Fibroblast of mammary gland (primary cell): ENCODE results near the gene GCNT2.

Experiments used
- DNase-seq: peaks from one replicate; pipeline ENCODE4 v3.0.0-alpha.2; 2010; ENCODE audit warnings: low read depth
- H3K4me3 ChIP-seq: 2 replicates; pipeline ENCODE4 v1.5.1; 2011; ENCODE audit warnings: low read depth, mild to moderate bottlenecking, low read length, moderate library complexity; ENCODE audit not compliant: control insufficient read depth
- TF ChIP-seq, protein P1 (sequence below): conservative IDR thresholded peaks from 2 replicates; pipeline ENCODE4 v1.5.1; 2011; ENCODE audit warnings: low read depth, low read length, inconsistent platforms; ENCODE audit not compliant: control insufficient read depth, insufficient read depth

GCNT2 gene

DNA sequence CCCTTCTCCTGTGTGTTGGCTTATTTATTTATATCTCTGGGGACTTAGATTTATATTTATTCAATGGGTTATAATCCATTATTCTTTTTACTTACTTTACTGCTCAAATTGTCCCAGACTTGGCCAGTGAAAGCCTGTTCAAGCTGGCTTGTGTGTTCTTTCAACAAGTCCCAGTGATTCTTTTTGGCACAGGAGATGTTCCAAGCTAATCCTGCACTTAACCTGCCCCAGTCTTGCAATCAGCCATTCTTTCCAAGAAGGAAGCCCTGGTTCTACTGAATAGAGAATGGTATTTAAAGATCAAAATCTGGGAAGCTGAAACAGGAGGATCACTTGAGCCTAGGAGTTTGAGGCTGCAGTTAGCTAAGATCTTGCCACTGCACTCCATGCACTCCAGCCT lies 26.7 kb downstream of the GCNT2 start:
- no peak for DNase-seq
- TF ChIP-seq, protein P1, sequence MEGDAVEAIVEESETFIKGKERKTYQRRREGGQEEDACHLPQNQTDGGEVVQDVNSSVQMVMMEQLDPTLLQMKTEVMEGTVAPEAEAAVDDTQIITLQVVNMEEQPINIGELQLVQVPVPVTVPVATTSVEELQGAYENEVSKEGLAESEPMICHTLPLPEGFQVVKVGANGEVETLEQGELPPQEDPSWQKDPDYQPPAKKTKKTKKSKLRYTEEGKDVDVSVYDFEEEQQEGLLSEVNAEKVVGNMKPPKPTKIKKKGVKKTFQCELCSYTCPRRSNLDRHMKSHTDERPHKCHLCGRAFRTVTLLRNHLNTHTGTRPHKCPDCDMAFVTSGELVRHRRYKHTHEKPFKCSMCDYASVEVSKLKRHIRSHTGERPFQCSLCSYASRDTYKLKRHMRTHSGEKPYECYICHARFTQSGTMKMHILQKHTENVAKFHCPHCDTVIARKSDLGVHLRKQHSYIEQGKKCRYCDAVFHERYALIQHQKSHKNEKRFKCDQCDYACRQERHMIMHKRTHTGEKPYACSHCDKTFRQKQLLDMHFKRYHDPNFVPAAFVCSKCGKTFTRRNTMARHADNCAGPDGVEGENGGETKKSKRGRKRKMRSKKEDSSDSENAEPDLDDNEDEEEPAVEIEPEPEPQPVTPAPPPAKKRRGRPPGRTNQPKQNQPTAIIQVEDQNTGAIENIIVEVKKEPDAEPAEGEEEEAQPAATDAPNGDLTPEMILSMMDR = no peak
- H3K4me3 ChIP-seq = no peak overlapping the region

DNA sequence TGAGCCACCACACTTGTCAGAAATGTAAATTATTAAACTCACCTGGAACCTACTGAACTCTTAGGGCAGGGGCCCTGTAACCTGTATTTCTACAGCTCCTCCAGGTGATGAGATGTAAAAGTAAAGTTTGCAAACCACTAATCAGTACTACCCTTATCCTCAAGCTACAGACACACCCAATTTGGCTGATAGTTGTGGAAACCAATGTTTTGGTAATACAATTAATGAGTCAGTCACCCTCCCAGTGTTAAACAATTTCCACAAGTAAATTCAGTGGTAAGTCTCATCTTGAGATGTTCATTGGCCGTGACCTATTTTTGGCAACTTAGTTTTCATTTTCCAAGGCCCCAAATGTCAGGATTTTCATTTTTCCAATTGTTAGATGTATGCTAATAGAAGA lies 29.6 kb downstream of the GCNT2 start:
- no peak for DNase-seq
- TF ChIP-seq, protein P1 = no peak
- H3K4me3 ChIP-seq = no peak overlapping the region

DNA sequence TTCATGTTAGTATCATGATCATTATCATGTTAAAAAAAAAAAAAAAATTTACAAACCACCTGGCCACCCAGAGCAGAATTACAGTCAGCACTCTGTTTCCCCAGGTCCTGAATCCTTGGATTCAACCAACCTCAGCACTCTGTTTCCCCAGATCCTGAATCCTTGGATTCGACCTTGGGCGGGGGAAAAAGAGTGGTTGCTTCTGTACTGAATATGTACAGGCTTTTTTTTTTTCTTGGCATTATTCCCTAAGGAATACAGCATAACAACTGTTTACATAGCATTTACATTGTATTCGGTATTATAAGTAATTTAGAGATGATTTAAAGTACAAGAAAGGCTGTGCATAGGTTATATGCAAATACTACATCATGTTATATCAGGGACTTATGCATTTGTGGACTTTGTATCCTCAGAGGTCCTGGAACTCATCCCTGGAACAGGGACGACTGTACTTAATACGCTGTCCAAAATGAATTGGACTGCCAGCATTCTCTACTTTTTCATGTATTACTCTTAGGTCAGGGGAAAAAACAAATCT lies 31.2 kb downstream of the GCNT2 start:
- no peak for DNase-seq
- no peak overlapping the region for H3K4me3 ChIP-seq
- TF ChIP-seq, protein P1 = no peak

DNA sequence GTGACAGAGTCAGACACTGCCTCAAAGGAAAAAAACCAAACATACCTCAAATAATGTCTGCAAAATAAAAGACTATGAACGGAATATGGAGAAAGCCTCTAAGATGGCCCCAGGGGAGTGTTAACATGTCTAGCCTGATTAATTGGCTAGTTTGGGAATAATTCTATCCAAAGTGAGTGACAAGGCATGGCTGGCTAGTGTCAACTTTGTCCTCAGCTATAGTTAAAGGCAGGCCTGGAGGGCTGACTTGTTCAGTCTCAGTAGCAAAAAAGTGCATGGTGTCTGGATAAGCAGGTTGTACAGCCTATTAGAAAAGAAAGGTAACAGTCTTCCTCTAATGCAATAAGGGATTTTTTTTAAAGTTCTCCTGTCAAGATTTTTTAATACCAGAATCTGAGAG lies 32.7 kb downstream of the GCNT2 start:
- no peak for DNase-seq
- TF ChIP-seq, protein P1 = no peak
- H3K4me3 ChIP-seq = no peak overlapping the region

DNA sequence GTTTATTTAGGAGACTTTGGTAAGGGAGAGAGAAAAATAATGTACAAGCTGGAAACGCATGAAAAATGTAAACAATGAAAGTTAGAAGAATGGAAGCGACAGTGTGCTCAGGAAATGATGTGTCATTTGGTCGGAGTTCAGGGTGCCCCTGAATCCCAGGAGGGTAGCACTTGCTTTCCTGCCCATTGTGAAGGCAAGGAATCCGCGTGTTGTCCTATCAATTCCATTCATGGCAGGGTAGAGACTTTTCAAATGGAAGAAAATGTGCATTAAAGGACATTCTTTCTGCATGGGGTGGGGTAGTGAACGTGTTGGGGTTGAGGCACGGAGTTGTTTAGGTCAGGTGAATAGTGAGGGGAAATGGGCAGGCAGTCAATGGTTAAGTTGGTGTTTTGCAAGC lies 33.7 kb downstream of the GCNT2 start:
- no peak overlapping the region for H3K4me3 ChIP-seq
- DNase-seq = no peak
- TF ChIP-seq, protein P1 = no peak

DNA sequence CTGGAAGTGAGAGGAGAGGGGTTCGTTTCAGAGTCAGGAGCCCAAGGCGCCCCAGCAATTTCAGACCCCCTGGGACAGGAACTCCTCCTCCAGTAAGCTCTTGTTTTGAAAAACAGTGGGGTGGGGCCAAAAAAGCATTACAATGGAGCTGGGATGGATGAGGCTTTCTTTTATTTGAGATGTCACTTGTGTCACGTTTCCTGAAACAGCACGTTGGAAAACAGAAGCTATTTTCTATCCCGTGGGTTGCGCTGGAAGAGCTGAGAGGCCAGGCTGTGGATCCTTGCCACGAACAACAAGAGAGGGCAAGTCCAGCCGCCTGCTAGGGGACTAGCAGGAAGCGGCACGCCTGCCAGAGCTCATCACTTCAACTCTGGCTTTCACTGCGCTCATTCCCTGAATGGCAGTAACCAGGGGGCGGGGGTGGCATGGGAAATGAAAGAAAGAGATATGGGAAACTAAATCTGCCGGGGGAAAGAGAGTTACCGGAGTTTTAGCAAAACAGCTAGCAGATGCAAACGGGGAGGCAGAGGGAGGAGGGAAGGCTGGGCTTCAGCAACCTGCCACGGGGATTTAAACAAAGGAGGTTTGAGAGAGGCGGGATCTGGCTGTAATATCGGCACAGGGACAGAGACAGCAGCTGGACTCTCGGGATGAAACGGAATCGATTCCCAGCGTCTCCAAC lies 34.6 kb downstream of the GCNT2 start:
- TF ChIP-seq, protein P1 = no peak
- peak; percentile 2 for DNase-seq
- H3K4me3 ChIP-seq = no peak overlapping the region
